NCI-H1436 (cell line): ENCODE data around the gene SLC8A2.

Experiments used
- DNase-seq: peaks from one replicate; lab custom pipeline; 2025; lab: John Stamatoyannopoulos, UW

SLC8A2 gene

GRCh38 chr19:47381121-47381520 lies 90.6 kb downstream of the SLC8A2 start:
- DNase-seq, result no peak

GRCh38 chr19:47380559-47380958 lies 91.1 kb downstream of the SLC8A2 start:
- no peak for DNase-seq

GRCh38 chr19:47379381-47379938 lies 92.2 kb downstream of the SLC8A2 start:
- DNase-seq, result no peak

- DNase-seq, result no peak
These were observed 93.4 kb downstream of the SLC8A2 start for GRCh38 chr19:47378246-47378645.
